Ishikawa (cell line): ENCODE data around the gene STX7.

Experiments used
- CEBPB ChIP-seq: IDR thresholded peaks from 2 replicates; pipeline ENCODE4 v1.6.1; 2012
- CREB1 ChIP-seq: IDR thresholded peaks from 2 replicates; pipeline ENCODE4 v1.6.1; 2012; ENCODE audit warnings: low read depth
- EGR1 ChIP-seq: IDR thresholded peaks from 2 replicates; pipeline ENCODE4 v1.6.1; 2012
- EP300 ChIP-seq: IDR thresholded peaks from 2 replicates; pipeline ENCODE4 v1.6.1; 2012; ENCODE audit warnings: borderline replicate concordance
- FOXM1 ChIP-seq: IDR thresholded peaks from 2 replicates; pipeline ENCODE4 v1.6.1; 2012; ENCODE audit warnings: low read depth, borderline replicate concordance
- NFIC ChIP-seq: IDR thresholded peaks from 2 replicates; pipeline ENCODE4 v1.6.1; 2012
- RAD21 ChIP-seq: IDR thresholded peaks from 2 replicates; pipeline ENCODE4 v1.6.1; 2012; ENCODE audit warnings: low read depth
- TAF1 ChIP-seq: IDR thresholded peaks from 2 replicates; pipeline ENCODE4 v1.6.1; 2012; ENCODE audit warnings: low read depth, mild to moderate bottlenecking
- TCF12 ChIP-seq: IDR thresholded peaks from 2 replicates; pipeline ENCODE4 v1.6.1; 2012; ENCODE audit warnings: low read depth
- TEAD4 ChIP-seq: IDR thresholded peaks from 2 replicates; pipeline ENCODE4 v1.6.1; 2012
- YY1 ChIP-seq: IDR thresholded peaks from 2 replicates; pipeline ENCODE4 v1.6.1; 2012; ENCODE audit warnings: low read depth
- ZBTB7A ChIP-seq: IDR thresholded peaks from 2 replicates; pipeline ENCODE4 v1.6.1; 2012; ENCODE audit warnings: low read depth
- TF ChIP-seq, protein P1 (sequence below): IDR thresholded peaks from 2 replicates; pipeline ENCODE4 v1.6.1; 2012; ENCODE audit warnings: low read depth, mild to moderate bottlenecking
- TF ChIP-seq, protein P2 (sequence below): IDR thresholded peaks from 2 replicates; pipeline ENCODE4 v1.6.1; 2012
- TF ChIP-seq, protein P3 (sequence below): IDR thresholded peaks from 2 replicates; pipeline ENCODE4 v1.6.1; 2012

STX7 gene

DNA sequence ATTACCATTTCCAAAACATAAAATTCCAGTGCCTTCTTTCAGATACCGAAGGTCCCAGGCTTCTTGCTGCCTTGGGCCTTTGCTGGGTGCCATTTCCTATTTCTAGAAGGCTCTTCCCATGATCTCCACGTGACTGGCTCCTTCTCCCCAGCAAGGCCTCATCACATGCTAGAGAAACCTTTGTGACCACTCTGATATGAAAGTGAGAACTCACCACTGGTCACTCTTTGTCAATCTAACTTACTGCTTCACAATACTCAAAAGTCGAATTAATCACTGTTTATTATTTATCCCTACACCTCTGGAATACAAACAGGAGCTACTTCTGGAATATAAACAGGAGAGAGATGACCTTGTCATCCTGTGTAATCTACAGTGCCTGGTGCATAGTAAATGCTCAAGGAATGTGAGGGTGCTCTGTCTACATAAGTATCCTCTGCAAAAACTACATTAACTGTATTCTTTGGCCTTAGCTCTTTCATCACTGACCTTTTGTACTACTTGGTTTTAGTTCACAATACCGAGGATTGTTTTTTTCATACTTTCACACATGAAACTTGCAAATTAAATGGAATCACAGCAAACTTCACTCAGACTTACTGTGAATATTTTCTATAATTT lies 1.6 kb downstream of the STX7 start:
- TF ChIP-seq, protein P1, sequence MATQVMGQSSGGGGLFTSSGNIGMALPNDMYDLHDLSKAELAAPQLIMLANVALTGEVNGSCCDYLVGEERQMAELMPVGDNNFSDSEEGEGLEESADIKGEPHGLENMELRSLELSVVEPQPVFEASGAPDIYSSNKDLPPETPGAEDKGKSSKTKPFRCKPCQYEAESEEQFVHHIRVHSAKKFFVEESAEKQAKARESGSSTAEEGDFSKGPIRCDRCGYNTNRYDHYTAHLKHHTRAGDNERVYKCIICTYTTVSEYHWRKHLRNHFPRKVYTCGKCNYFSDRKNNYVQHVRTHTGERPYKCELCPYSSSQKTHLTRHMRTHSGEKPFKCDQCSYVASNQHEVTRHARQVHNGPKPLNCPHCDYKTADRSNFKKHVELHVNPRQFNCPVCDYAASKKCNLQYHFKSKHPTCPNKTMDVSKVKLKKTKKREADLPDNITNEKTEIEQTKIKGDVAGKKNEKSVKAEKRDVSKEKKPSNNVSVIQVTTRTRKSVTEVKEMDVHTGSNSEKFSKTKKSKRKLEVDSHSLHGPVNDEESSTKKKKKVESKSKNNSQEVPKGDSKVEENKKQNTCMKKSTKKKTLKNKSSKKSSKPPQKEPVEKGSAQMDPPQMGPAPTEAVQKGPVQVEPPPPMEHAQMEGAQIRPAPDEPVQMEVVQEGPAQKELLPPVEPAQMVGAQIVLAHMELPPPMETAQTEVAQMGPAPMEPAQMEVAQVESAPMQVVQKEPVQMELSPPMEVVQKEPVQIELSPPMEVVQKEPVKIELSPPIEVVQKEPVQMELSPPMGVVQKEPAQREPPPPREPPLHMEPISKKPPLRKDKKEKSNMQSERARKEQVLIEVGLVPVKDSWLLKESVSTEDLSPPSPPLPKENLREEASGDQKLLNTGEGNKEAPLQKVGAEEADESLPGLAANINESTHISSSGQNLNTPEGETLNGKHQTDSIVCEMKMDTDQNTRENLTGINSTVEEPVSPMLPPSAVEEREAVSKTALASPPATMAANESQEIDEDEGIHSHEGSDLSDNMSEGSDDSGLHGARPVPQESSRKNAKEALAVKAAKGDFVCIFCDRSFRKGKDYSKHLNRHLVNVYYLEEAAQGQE: no peak
- TF ChIP-seq EP300: no peak

DNA sequence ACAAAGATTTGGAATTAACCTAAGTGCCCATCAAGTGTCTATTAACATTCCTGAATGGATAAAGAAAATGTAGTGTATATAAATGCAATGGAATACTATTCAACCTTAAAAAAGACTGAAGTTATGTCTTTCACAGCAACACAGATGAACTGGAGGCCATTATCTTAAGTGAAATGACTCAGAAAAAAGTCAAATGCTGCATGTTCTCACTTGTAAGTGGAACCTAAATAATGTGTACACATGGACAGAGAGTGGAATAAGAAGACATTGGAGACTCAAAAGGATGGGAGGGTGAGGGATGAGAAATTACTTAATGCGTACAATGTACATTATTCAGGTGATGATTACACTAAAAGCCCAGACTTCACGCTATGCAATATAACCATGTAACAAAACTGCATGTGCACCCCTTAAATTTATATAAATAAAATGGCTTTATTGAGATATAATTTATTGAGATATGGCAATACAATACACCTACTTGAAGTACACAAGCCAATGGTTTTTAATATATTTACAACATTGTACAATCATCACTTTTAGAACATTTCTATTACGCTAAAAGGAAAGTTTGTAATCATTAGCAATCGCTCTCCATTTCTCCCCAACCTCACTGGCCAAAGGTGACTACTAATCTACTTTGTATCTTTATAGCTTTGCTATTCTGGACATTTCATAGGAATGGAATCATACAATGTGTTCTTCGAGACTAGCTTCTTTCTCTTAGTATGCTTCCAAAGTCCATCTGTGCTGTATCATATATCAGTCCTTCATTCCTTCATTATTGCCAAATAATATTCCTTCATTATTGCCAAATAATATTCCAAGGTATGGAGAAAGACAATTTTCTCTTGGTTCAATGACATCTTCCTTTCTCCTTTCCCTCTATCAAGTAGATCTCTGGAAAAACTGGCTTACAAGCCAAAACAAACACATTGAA lies 5.8 kb downstream of the STX7 start:
- no peak for TF ChIP-seq YY1
- TF ChIP-seq RAD21: no peak
- TF ChIP-seq EP300: no peak
- no peak for TF ChIP-seq TEAD4

DNA sequence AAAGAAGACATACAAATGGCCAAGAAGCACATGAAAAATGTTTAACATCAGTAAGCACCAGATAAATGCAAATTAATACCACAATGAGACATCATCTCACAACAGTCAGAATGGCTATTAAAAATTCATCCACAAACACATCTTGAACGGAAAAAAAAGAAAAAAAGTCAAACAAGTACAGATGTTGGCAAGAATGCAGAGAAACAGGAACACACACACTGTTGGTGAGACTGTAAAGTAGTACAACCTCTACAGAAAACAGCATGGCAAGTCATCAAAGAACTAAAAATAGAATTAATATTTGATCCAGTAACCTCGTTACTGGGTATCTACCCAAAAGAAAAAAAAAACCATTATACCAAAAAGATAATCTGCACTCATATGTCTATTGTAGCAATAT lies 6.5 kb downstream of the STX7 start:
- TF ChIP-seq NFIC (no peak), EP300 (no peak), TAF1 (no peak), TEAD4 (no peak), FOXM1 (no peak), RAD21 (no peak), YY1 (no peak), CREB1 (no peak), ZBTB7A (no peak)
- TF ChIP-seq, protein P2, sequence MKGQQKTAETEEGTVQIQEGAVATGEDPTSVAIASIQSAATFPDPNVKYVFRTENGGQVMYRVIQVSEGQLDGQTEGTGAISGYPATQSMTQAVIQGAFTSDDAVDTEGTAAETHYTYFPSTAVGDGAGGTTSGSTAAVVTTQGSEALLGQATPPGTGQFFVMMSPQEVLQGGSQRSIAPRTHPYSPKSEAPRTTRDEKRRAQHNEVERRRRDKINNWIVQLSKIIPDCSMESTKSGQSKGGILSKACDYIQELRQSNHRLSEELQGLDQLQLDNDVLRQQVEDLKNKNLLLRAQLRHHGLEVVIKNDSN: no peak
- TF ChIP-seq, protein P1: no peak
- TF ChIP-seq, protein P3, sequence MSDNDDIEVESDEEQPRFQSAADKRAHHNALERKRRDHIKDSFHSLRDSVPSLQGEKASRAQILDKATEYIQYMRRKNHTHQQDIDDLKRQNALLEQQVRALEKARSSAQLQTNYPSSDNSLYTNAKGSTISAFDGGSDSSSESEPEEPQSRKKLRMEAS: no peak

DNA sequence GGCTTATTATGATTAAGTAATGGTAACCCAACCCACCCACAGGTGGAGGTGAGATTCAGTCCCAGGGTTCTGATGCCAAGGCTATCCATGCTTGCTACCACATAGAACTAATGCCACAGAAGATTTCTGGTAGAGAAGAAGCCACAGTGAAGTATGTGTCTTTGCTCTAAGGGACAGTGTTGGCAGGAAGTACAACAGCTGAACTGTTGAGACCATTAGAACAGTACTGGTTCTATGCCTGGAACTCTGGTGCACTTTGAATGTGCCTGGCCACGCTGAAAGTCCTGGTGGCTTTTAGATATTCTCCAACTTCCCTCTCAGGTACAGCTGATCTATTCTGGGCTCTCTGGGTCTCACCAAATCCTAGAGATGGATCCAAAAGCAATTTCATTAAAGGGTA lies 7.8 kb downstream of the STX7 start:
- TF ChIP-seq ZBTB7A: no peak

DNA sequence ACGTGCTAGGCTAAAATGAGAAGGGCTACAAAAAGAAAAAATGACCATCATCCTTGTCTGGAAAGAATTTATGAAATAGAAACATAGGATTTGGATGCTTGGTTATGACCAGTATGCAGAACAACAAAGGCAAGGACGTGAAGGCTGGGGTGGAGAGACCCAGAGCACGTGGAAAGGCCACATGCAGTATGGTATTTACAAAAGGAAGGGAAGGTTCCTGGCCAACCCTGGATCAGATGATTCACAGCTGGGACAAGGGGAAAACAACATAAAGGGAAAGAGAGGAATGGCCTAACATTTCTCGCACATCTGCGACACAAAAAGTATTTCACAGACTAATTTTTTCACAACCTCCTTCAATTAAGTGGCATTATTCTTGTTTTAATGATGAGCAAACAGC lies 8.2 kb downstream of the STX7 start:
- TF ChIP-seq EP300 (no peak), YY1 (no peak), EGR1 (no peak), CEBPB (no peak), FOXM1 (no peak), TCF12 (no peak), TEAD4 (no peak), CREB1 (no peak), RAD21 (no peak), NFIC (no peak), ZBTB7A (no peak), TAF1 (no peak)
- TF ChIP-seq, protein P3: no peak
- TF ChIP-seq, protein P1: no peak
- TF ChIP-seq, protein P2: no peak
